K562 (cell line): ENCODE measurements around the gene TYW1B.
"Not testable (repeated sequence)": the region's sequence is repeated elsewhere in the genome, so short reads cannot be mapped to it uniquely, and the experiment has no call there.

ENCODE experiments used
- ATF7 ChIP-seq: fragments of 450-650 bp; IDR thresholded peaks from 2 replicates; pipeline ENCODE4 v1.7.1; 2014; ENCODE audit warnings: mild to moderate bottlenecking, moderate library complexity
- MAZ ChIP-seq, 2 experiments: fragments of 450-650 bp in 1 of 2; sonication (generic) in 1 of 2; formaldehyde crosslinking; IDR thresholded peaks in 1 of 2; conservative IDR thresholded peaks in 1 of 2; 2 replicates each; pipeline versions ENCODE4 v1.4.0 to v1.5.0; 2020; ENCODE audit warnings: mild to moderate bottlenecking in 1 of 2, missing genetic modification reagents in 1 of 2
- SMARCE1 ChIP-seq: fragments of 450-650 bp; IDR thresholded peaks from 2 replicates; pipeline ENCODE4 v1.7.1; 2016; ENCODE audit warnings: mild to moderate bottlenecking
- SP1 ChIP-seq: sonication (generic); formaldehyde crosslinking; IDR thresholded peaks from 2 replicates; pipeline ENCODE4 v1.8.1; 2022; ENCODE audit warnings: mild to moderate bottlenecking, missing genetic modification reagents
- TAF1 ChIP-seq: IDR thresholded peaks from 2 replicates; pipeline ENCODE4 v1.6.1; 2011; ENCODE audit warnings: mild to moderate bottlenecking, low read length, moderate library complexity; ENCODE audit not compliant: insufficient read depth, control insufficient read depth, severe bottlenecking; ENCODE audit errors: extremely low read depth
- TAF15 ChIP-seq: fragments of 200-400 bp; formaldehyde crosslinking; IDR thresholded peaks from 2 replicates; pipeline ENCODE4 v1.6.1; 2017; ENCODE audit warnings: mild to moderate bottlenecking, low read depth, low read length, moderate library complexity
- ZNF146 ChIP-seq: IDR thresholded peaks from one replicate; pipeline ENCODE4 v1.6.1; 2018; ENCODE audit warnings: missing compliant biosample characterization; ENCODE audit not compliant: unreplicated experiment
- ZNF274 ChIP-seq: IDR thresholded peaks from 2 replicates; pipeline ENCODE4 v1.6.1; 2011; ENCODE audit warnings: low read depth, mild to moderate bottlenecking, low read length, moderate library complexity, borderline replicate concordance
- ZNF311 ChIP-seq: fragments of 250-450 bp; sonication (Bioruptor Pico); IDR thresholded peaks from 2 replicates; pipeline ENCODE4 v1.4.0; 2020; ENCODE audit warnings: mild to moderate bottlenecking, moderate library complexity
- ZNF778 ChIP-seq: fragments of 450-650 bp; formaldehyde crosslinking; IDR thresholded peaks from 2 replicates; pipeline ENCODE4 v1.4.0; 2020; ENCODE audit warnings: mild to moderate bottlenecking, moderate library complexity

DNA sequence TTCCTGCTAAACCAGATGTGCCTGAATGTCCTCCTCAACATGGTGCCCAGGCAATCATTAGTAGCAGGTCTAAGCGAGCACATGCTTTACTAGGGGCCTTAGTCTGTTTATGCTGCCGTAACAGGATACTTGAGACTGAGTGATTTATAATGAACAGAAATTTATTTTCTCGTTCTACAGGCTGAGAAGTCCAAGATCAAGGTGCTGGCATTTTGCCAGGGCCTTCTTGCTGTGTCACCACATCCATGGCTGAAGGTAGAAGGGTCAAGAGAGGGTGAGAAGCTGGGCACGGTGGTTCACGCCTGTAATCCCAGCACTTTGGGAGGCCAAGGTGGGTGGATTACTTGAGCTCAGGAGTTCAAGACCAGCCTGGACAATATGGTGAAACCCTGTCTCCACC, 273.6 kb downstream of the TYW1B start:
- not testable (repeated sequence) for TF ChIP-seq SMARCE1; ZNF146 (CRISPR knock-in tag); SP1 (CRISPR knock-in tag); ZNF274; ZNF778; TAF1; MAZ (CRISPR knock-in tag; conservative IDR thresholded peaks at IDR 0.05 in 1 of 2, IDR thresholded peaks at IDR 0.05 in 1 of 2); ZNF311 (CRISPR knock-in tag); TAF15; ATF7
